Ascending aorta (tissue), 2 donors: Measurements from ENCODE around the gene GRM7. TPM values are rescaled to one million over a fixed set of nuclear protein-coding genes. Genes with fewer than 3 reads are reported as not detected.

Experiments used
- DNase-seq, 2 donors: peaks; one replicate each; pipeline ENCODE4 v3.0.0-alpha.2; 2019; ENCODE audit warnings: low spot score in 2 of 2
- H3K27ac ChIP-seq, 2 donors: fragments of 200-600 bp; sonication (generic); one replicate each; pipeline ENCODE4 v1.5.1; 2016 to 2017; ENCODE audit warnings: mild to moderate bottlenecking in 1 of 2
- H3K27me3 ChIP-seq: fragments of 200-600 bp; sonication (generic); one replicate; pipeline ENCODE4 v1.5.1; 2017
- H3K36me3 ChIP-seq, 2 donors: fragments of 200-600 bp; sonication (generic); one replicate each; pipeline ENCODE4 v1.5.1; 2016
- H3K4me1 ChIP-seq, 2 donors: fragments of 200-600 bp; sonication (generic); one replicate each; pipeline ENCODE4 v1.5.1; 2016 to 2017; ENCODE audit warnings: mild to moderate bottlenecking in 1 of 2
- H3K4me3 ChIP-seq, 2 donors: fragments of 200-600 bp; sonication (generic); one replicate each; pipeline ENCODE4 v1.5.1; 2016 to 2017; ENCODE audit warnings: mild to moderate bottlenecking in 1 of 2
- H3K9me3 ChIP-seq, 2 donors: fragments of 200-600 bp; sonication (generic); one replicate each; pipeline ENCODE4 v1.5.1; 2016
- CTCF ChIP-seq, 3 experiments: fragments of 200-600 bp in 2 of 3; fragments of 450-650 bp in 1 of 3; sonication (generic) in 2 of 3; IDR thresholded peaks; one replicate each; pipeline ENCODE4 v1.5.1; 2016 to 2019; ENCODE audit warnings: antibody characterized with exemption in 3 of 3, mild to moderate bottlenecking in 1 of 3, moderate library complexity in 1 of 3
- intact Hi-C: fragments of 100-400 bp; cut with DNase I; formaldehyde crosslinking; loops from one replicate; pipeline ENCODE4 v1.15.1; 2023
- total RNA-seq: library from RNA; depleted of rRNA; stranded (reverse); fragments of >200 nt; gene quantifications from one replicate; pipeline ENCODE4 v1.1.0, GENCODE V29; 2016

The GRM7 gene
- total RNA-seq, 1 donor from 2014 or later: 4.8 TPM

DNA sequence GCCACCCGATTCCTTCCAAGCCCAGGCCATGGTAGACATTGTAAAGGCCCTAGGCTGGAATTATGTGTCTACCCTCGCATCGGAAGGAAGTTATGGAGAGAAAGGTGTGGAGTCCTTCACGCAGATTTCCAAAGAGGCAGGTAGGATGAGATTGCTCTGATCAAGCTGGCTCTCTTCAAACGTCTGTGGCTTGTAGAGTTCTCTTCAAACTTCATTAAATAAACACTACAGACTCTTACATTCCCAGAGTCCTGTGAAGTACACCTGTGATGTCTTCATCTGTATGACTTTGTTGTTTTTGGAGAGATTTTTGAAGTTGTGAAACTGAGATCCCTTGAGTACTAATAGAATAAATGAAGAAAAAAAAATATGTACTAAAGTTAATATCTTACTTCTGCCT is 285.6 kb downstream of the GRM7 start:
- Histone ChIP-seq H3K27ac (no peak overlapping the region), H3K4me1 (no peaks in the 10 kb centered on the region), H3K36me3 (no peaks in the 10 kb centered on the region), H3K27me3 (no peaks in the 10 kb centered on the region), H3K4me3 (no peak overlapping the region), H3K9me3 (no peaks in the 10 kb centered on the region)
- no peak for TF ChIP-seq CTCF (IDR thresholded peaks at IDR 0.05)
- intact Hi-C loops: no loop called here
- DNase-seq: no peak

GRCh38 chr3:7158516-7158915 is 297.6 kb downstream of the GRM7 start:
- intact Hi-C loops: no loop called here
- H3K27ac ChIP-seq: no peak overlapping the region
- no peak for TF ChIP-seq CTCF (IDR thresholded peaks at IDR 0.05)
- H3K36me3 ChIP-seq: no peaks in the 10 kb centered on the region
- H3K4me1 ChIP-seq: peaks cover 0 to 3% of the 10 kb centered on the region in 2 donors
- no peak for DNase-seq
- no peaks in the 10 kb centered on the region for H3K27me3 ChIP-seq
- no peaks in the 10 kb centered on the region for H3K9me3 ChIP-seq
- no peak overlapping the region for H3K4me3 ChIP-seq

DNA sequence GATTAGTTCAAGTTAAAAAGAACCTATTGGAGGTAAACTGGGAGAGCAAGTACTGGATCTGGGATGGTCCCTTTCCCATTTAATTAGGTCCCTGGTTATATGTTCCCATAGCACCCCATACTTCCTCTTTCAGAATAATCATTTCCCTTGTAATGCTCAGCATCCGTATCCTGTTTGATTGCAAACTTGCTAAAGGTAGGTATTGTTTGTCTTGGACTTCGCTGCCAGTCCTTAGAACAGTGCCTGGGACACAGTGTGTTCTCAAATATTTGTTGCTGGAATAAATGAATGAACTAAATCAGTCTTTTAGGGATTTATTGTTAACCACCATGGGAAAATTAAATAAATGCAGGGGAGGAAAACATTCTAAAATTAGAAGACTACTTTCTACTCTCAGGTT is 299.8 kb downstream of the GRM7 start:
- Histone ChIP-seq H3K4me3 (no peak overlapping the region), H3K9me3 (no peaks in the 10 kb centered on the region), H3K4me1 (peaks cover 0 to 3% of the 10 kb centered on the region in 2 donors), H3K27ac (no peak overlapping the region), H3K36me3 (no peaks in the 10 kb centered on the region), H3K27me3 (no peaks in the 10 kb centered on the region)
- DNase-seq: no peak
- TF ChIP-seq CTCF (IDR thresholded peaks at IDR 0.05): no peak
- intact Hi-C loops: no loop called here

DNA sequence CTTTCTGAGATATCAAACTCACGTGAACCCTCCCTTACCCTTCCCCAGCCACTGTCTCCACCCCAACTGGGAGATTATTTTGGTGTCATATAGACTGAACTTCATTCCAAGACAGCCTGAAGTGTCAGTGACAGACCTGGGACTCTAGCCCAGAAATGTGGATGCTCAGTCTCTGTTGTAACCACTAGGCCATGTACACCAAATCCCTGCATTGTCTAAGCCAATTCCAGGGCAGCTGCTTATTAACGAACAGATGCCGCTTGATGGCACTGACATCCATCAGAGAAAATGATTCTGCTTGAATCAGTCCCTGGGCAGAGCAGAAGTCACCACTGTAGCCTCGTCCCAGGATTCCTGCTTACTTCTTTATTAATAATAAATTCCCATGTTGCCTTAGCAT is 305.5 kb downstream of the GRM7 start:
- H3K27me3 ChIP-seq: no peaks in the 10 kb centered on the region
- no peaks in the 10 kb centered on the region for H3K36me3 ChIP-seq
- TF ChIP-seq CTCF (IDR thresholded peaks at IDR 0.05): no peak
- no peaks in the 10 kb centered on the region for H3K9me3 ChIP-seq
- DNase-seq: no peak
- no peaks in the 10 kb centered on the region for H3K4me1 ChIP-seq
- H3K4me3 ChIP-seq: no peak overlapping the region
- intact Hi-C loops: no loop called here
- no peak overlapping the region for H3K27ac ChIP-seq

DNA sequence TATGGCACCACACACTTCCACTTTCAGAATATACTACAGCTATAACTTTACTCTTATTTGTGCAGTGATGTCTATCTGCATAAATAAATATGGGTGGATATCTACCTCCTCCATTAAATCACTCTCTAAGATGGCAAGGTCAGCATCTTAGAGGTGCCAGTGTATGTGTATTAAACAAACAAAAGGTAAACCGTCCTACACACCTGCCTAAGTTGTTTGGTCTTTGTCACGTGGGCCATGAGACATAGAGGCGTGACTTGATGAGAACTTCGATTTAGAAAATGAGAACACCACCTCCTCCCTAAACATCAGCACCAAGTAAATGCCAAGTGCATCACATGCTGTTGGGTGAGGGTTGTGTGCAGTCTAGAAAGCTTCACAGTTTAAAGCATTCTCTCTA is 310.6 kb downstream of the GRM7 start:
- no peak overlapping the region for H3K4me3 ChIP-seq
- intact Hi-C loops: no loop called here
- no peak for DNase-seq
- no peaks in the 10 kb centered on the region for H3K9me3 ChIP-seq
- H3K4me1 ChIP-seq: no peaks in the 10 kb centered on the region
- TF ChIP-seq CTCF (IDR thresholded peaks at IDR 0.05): no peak
- no peaks in the 10 kb centered on the region for H3K36me3 ChIP-seq
- H3K27ac ChIP-seq: no peak overlapping the region
- no peaks in the 10 kb centered on the region for H3K27me3 ChIP-seq

GRCh38 chr3:7172996-7173395 is 312.1 kb downstream of the GRM7 start:
- intact Hi-C loops: no loop called here
- no peaks in the 10 kb centered on the region for H3K36me3 ChIP-seq
- no peak for TF ChIP-seq CTCF (IDR thresholded peaks at IDR 0.05)
- no peak overlapping the region for H3K27ac ChIP-seq
- H3K4me1 ChIP-seq: no peaks in the 10 kb centered on the region
- no peak overlapping the region for H3K4me3 ChIP-seq
- no peaks in the 10 kb centered on the region for H3K9me3 ChIP-seq
- no peaks in the 10 kb centered on the region for H3K27me3 ChIP-seq
- no peak for DNase-seq
